Upper lobe of left lung (tissue), 6 donors: ENCODE results near the gene ZDHHC14. TPM values are rescaled to one million over a fixed set of nuclear protein-coding genes. Genes with fewer than 3 reads are reported as not detected.

ENCODE experiments used
- ATAC-seq, 2 donors: fragments of 200-7000 bp; cut with Tn5 transposase; one replicate each; pipeline ENCODE4 v1.9.1; 2022; ENCODE audit warnings: mild to moderate bottlenecking in 2 of 2, moderate library complexity in 2 of 2; ENCODE audit not compliant: low FRiP score in 2 of 2
- DNase-seq, 2 donors: peaks; one replicate each; pipeline ENCODE4 v3.0.0-alpha.2; 2019 to 2020
- H3K27ac ChIP-seq, 4 donors: fragments of 200-600 bp; sonication (generic); one replicate each; pipeline ENCODE4 v1.5.1; 2016 to 2019
- H3K27me3 ChIP-seq, 4 donors: fragments of 200-600 bp; sonication (generic); one replicate each; pipeline ENCODE4 v1.5.1; 2017 to 2019
- H3K36me3 ChIP-seq, 4 donors: fragments of 200-600 bp; sonication (generic); one replicate each; pipeline ENCODE4 v1.5.1; 2016 to 2019
- H3K4me1 ChIP-seq, 4 donors: fragments of 200-600 bp; sonication (generic); one replicate each; pipeline ENCODE4 v1.5.1; 2018 to 2019
- H3K4me3 ChIP-seq, 4 donors: fragments of 200-600 bp; sonication (generic); one replicate each; pipeline ENCODE4 v1.5.1; 2017 to 2019; ENCODE audit warnings: mild to moderate bottlenecking in 2 of 4, moderate library complexity in 1 of 4
- H3K9me3 ChIP-seq, 4 donors: fragments of 200-600 bp; sonication (generic); one replicate each; pipeline ENCODE4 v1.5.1; 2018 to 2019
- EP300 ChIP-seq, 4 donors: sonication (generic); formaldehyde crosslinking; IDR thresholded peaks; one replicate each; pipeline ENCODE4 v1.5.1; 2017; ENCODE audit warnings: antibody characterized with exemption in 4 of 4, control low read depth in 2 of 4
- POLR2A ChIP-seq, 4 donors: fragments of 450-650 bp; IDR thresholded peaks; one replicate each; pipeline ENCODE4 v1.5.1; 2016 to 2017; ENCODE audit warnings: antibody characterized with exemption in 4 of 4, mild to moderate bottlenecking in 2 of 4
- POLR2AphosphoS5 ChIP-seq, 2 donors: sonication (generic); formaldehyde crosslinking; IDR thresholded peaks; one replicate each; pipeline ENCODE4 v1.5.1; 2017; ENCODE audit warnings: antibody characterized with exemption in 2 of 2
- WGBS, 2 donors: methylation state at CpG; one replicate each; pipeline ENCODE4 v1.1.5; 2017 to 2018; 5-methylcytosine and 5-hydroxymethylcytosine counted together
- total RNA-seq, 6 donors: library from RNA; depleted of rRNA in 4 of 6; stranded (reverse); fragments of >200 nt in 4 of 6; gene quantifications; one replicate each; pipeline versions ENCODE4 v1.1.0 to v1.2.1, GENCODE V29; 2016 to 2021
- TF ChIP-seq, protein P1 (sequence below), 6 experiments: fragments of 450-650 bp in 4 of 6; fragments of 200-600 bp in 2 of 6; sonication (generic) in 2 of 6; IDR thresholded peaks; one replicate each; pipeline ENCODE4 v1.5.1; 2016 to 2019; ENCODE audit warnings: antibody characterized with exemption in 6 of 6
- donor health status: DM: no; HTN: no; CAD: no; lungs with moderate emphysema.
- donor health status: DM: no; HTN: yes; CAD: no; lungs with severe emphysema.

ZDHHC14 gene
- total RNA-seq, 6 donors from 2014 or later: 5.3 to 16.5 (median 9.4) TPM

DNA sequence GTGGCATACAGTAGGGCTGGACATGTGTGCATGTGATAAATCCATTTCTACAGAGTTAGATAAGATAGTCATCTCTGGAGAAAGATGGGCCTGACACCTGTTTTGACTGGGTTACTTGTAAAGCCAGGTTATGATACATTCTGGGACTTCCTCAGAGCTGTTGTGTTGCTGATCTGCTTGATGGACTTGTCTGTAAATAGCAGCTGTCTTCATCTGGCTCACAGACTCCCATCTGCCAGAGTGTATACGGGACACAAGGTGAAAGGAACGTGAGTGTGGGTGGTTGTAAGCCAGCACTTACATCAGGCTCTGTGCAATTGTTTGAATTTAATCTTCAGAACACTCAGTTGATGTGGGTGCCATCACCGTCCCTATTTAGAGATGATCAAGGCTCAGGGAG is 49.8 kb downstream of the ZDHHC14 start:
- no peak for TF ChIP-seq EP300 (IDR thresholded peaks at IDR 0.05)
- TF ChIP-seq, protein P1, sequence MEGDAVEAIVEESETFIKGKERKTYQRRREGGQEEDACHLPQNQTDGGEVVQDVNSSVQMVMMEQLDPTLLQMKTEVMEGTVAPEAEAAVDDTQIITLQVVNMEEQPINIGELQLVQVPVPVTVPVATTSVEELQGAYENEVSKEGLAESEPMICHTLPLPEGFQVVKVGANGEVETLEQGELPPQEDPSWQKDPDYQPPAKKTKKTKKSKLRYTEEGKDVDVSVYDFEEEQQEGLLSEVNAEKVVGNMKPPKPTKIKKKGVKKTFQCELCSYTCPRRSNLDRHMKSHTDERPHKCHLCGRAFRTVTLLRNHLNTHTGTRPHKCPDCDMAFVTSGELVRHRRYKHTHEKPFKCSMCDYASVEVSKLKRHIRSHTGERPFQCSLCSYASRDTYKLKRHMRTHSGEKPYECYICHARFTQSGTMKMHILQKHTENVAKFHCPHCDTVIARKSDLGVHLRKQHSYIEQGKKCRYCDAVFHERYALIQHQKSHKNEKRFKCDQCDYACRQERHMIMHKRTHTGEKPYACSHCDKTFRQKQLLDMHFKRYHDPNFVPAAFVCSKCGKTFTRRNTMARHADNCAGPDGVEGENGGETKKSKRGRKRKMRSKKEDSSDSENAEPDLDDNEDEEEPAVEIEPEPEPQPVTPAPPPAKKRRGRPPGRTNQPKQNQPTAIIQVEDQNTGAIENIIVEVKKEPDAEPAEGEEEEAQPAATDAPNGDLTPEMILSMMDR (IDR thresholded peaks at IDR 0.05): no peak
- TF ChIP-seq POLR2A (IDR thresholded peaks at IDR 0.05): no peak
- no peak for TF ChIP-seq POLR2AphosphoS5 (IDR thresholded peaks at IDR 0.05)
- ATAC-seq (no peak), DNase-seq (no peak)
- Histone ChIP-seq H3K9me3 (no peaks in the 10 kb centered on the region), H3K27me3 (no peaks in the 10 kb centered on the region), H3K4me1 (peaks cover 0 to 8% (median 0%) of the 10 kb centered on the region in 4 donors), H3K27ac (no peak overlapping the region), H3K4me3 (no peak overlapping the region), H3K36me3 (no peaks in the 10 kb centered on the region)
- WGBS, 2 donors: 80 to 89% methylated on average over 3 of the region's 3 CpGs

DNA sequence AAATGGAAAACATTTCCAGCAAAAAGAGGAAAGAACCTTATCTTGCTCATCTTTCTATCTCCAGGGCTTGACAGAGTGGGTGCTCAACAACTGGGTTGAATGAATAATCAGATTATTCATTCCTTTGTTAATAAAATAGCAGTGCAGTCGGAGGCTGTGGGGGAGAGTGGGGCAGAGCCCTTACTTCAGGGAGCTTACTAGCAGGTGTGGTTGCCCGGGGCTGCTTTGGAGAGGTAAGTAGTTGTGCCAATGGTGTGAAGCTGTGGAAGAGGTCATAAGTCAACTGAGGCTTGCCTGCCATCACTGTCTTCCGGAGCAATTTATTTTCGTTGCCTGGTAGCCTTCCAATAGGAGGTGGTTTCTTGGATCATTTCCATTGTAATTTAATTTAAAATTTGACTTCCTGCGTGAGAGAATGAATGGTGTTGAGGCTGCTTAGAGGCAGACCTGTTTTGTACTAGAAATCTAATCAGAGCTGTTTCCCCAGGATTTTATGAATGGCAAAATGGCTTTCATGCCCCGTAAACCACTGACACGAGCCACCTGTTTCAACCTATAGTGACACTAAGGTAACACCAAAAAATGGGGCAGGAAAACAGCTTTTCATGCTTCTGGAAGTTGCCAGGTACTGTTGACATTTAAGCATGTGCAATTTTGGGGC is 51.4 kb downstream of the ZDHHC14 start:
- no peak for ATAC-seq

DNA sequence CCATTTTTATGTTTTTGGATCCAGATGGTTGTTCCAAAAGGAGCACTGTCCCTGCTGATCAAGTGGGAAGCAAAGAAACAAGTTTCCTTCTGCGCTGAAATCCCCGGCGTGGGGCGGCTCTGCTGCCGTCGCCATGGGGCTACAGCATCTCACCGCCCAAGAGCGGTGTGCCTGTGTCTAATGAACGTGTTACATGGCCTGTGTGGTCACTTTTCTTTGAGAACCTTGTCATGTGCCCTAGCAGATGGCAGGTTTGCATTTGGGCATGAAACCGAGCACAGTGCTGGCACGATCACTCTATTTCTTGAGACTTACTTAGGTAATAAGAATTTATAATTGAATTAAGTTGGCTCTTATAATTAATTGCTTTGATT is 51.9 kb downstream of the ZDHHC14 start:
- Histone ChIP-seq H3K4me1 (peaks cover 0 to 12% (median 4%) of the 10 kb centered on the region in 4 donors), H3K27me3 (no peaks in the 10 kb centered on the region), H3K36me3 (no peaks in the 10 kb centered on the region), H3K9me3 (no peaks in the 10 kb centered on the region), H3K27ac (no peak overlapping the region), H3K4me3 (no peak overlapping the region)
- ATAC-seq (no peak), DNase-seq (peak in 1 of 2 donors; percentile 72)
- TF ChIP-seq, protein P1 (IDR thresholded peaks at IDR 0.05): no peak
- TF ChIP-seq POLR2A (IDR thresholded peaks at IDR 0.05) (no peak), EP300 (IDR thresholded peaks at IDR 0.05) (no peak), POLR2AphosphoS5 (IDR thresholded peaks at IDR 0.05) (no peak)
- WGBS, 2 donors: 95 to 96% methylated on average over 11 of the region's 11 CpGs

More for the DNA sequence above, 51.4 kb downstream of the ZDHHC14 start:
- Histone ChIP-seq H3K36me3 (no peaks in the 10 kb centered on the region), H3K27me3 (no peaks in the 10 kb centered on the region), H3K9me3 (no peaks in the 10 kb centered on the region), H3K4me3 (no peak overlapping the region), H3K27ac (no peak overlapping the region), H3K4me1 (peaks cover 0 to 12% (median 2%) of the 10 kb centered on the region in 4 donors)
- no peak for DNase-seq
- TF ChIP-seq, protein P1 (IDR thresholded peaks at IDR 0.05): no peak
- TF ChIP-seq POLR2AphosphoS5 (IDR thresholded peaks at IDR 0.05): no peak
- TF ChIP-seq EP300 (IDR thresholded peaks at IDR 0.05): no peak
- no peak for TF ChIP-seq POLR2A (IDR thresholded peaks at IDR 0.05)
- 67 to 72% methylated on average over 7 of the region's 7 CpGs for WGBS, 2 donors

DNA sequence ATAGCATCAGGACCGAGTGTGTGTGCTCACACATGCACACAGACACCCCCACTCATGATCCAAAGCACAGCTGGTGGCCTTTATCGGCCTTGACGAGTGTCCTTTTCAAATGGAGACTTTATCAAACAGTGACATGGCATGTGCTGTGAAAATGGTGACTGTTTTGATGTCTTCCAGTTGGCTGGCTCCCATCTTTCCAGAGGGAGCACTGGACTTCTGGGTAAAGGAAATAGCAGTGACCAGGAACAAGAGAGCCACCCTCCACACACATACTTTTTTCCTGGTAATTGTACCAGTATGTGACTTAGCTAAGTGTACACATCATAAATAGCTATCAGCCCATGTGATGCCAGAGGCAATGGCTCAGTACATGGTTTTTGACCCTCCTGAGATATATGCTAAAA is 52.7 kb downstream of the ZDHHC14 start:
- ATAC-seq (no peak), DNase-seq (no peak)
- peaks cover 0 to 18% (median 4%) of the 10 kb centered on the region in 4 donors for H3K4me1 ChIP-seq
- WGBS, 2 donors: 91 to 100% methylated on average over 3 of the region's 3 CpGs
- H3K27ac ChIP-seq: no peak overlapping the region
- H3K27me3 ChIP-seq: no peaks in the 10 kb centered on the region
- H3K9me3 ChIP-seq: no peaks in the 10 kb centered on the region
- no peaks in the 10 kb centered on the region for H3K36me3 ChIP-seq
- no peak for TF ChIP-seq EP300 (IDR thresholded peaks at IDR 0.05)
- TF ChIP-seq POLR2A (IDR thresholded peaks at IDR 0.05): no peak
- TF ChIP-seq, protein P1 (IDR thresholded peaks at IDR 0.05): no peak
- TF ChIP-seq POLR2AphosphoS5 (IDR thresholded peaks at IDR 0.05): no peak
- no peak overlapping the region for H3K4me3 ChIP-seq
